ENCODE measurements around the gene KRTAP4-8.

GRCh38 chr17:41118721-41119120, 20.8 kb upstream of the KRTAP4-8 start:
- TF ChIP-seq ZNF768 (tag by site-specific recombination; IDR thresholded peaks at IDR 0.05) (no peak), REPIN1 (tag by site-specific recombination; IDR thresholded peaks at IDR 0.05; ENCODE audit: low read depth) (no peak), CTCF (tag by site-specific recombination; IDR thresholded peaks at IDR 0.05) (no peak)
